K562 (cell line): ENCODE measurements around the gene CFL1.

Experiments used
- ETV1 ChIP-seq: fragments of 450-650 bp; conservative IDR thresholded peaks from 2 replicates; pipeline ENCODE4 v1.6.1; 2016; ENCODE audit warnings: missing genetic modification characterization, control low read depth, low read depth, missing compliant biosample characterization
- KLF16 ChIP-seq: IDR thresholded peaks from 2 replicates; pipeline ENCODE4 v1.6.1; 2016; ENCODE audit warnings: antibody characterized with exemption
- TBP ChIP-seq: optimal IDR thresholded peaks from 2 replicates; pipeline ENCODE3; 2011; ENCODE audit warnings: low read depth, low read length, improper control_type of control experiment

- TF ChIP-seq KLF16 (no peak), TBP (no peak), ETV1 (tag) (no peak)
Observed at GRCh38 chr11:65869643-65870306, 11.8 kb upstream of the CFL1 start.
